ENCODE data around the gene AMT. TPM values are rescaled to one million over a fixed set of nuclear protein-coding genes. Genes with fewer than 3 reads are reported as not detected.

AMT gene
- total and polyA plus RNA-seq, 2 of the 13 experiments (the other 11 are each of a cell fraction or from before 2014, with no cell fraction given): 35.3 to 59.0 TPM

DNA sequence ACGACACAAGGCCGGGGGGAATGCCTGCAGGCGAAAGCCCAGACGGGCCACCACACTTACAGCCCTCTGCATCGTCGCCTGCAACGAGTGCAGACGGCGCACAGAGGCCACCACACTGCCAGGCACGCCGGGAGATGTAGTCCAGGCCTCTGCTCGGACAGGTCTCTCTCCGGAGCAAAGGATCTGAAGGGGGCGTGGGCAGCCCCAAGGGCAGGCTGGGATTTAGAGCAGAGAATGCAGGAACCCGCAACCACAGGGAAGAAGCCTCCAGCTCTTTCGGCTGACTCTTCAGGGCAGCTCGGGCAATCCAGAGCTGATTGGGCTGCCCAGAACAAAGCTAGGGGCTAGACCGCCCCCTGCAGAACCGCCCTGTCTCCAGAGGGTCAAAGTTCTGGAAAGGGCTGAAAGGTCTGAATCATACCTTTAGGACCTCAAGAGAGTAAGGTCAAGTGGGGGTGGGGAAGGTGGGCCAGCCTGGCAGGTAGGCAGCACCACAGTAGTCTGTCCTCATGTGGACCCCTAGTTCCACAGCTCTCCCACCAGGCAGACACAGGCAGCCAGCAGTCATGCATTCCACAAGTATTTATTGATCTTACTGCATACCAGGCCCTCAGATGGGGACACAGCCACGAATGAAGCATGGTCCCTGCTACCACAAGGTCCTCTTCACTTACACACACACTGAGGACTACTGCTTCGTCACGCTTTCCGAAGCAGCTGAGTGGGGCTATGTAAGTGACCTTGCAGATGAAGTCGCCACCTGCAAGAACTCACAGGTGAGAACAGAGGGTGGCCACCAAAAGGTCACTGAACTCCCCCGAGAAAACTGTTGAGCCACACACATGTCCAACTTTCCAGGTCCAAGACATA is at the start of gene AMT (continued):
- TF ChIP-seq ZNF850 (CRISPR knock-in tag; conservative IDR thresholded peaks at IDR 0.05): no peak
- TF ChIP-seq, protein P1, sequence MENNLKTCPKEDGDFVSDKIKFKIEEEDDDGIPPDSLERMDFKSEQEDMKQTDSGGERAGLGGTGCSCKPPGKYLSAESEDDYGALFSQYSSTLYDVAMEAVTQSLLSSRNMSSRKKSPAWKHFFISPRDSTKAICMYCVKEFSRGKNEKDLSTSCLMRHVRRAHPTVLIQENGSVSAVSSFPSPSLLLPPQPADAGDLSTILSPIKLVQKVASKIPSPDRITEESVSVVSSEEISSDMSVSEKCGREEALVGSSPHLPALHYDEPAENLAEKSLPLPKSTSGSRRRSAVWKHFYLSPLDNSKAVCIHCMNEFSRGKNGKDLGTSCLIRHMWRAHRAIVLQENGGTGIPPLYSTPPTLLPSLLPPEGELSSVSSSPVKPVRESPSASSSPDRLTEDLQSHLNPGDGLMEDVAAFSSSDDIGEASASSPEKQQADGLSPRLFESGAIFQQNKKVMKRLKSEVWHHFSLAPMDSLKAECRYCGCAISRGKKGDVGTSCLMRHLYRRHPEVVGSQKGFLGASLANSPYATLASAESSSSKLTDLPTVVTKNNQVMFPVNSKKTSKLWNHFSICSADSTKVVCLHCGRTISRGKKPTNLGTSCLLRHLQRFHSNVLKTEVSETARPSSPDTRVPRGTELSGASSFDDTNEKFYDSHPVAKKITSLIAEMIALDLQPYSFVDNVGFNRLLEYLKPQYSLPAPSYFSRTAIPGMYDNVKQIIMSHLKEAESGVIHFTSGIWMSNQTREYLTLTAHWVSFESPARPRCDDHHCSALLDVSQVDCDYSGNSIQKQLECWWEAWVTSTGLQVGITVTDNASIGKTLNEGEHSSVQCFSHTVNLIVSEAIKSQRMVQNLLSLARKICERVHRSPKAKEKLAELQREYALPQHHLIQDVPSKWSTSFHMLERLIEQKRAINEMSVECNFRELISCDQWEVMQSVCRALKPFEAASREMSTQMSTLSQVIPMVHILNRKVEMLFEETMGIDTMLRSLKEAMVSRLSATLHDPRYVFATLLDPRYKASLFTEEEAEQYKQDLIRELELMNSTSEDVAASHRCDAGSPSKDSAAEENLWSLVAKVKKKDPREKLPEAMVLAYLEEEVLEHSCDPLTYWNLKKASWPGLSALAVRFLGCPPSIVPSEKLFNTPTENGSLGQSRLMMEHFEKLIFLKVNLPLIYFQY (CRISPR knock-in tag; IDR thresholded peaks at IDR 0.05; ENCODE audit: borderline replicate concordance): peak; percentile 76
- TF ChIP-seq ZNF563 (CRISPR knock-in tag; IDR thresholded peaks at IDR 0.05): no peak
- TF ChIP-seq ZNF841 (CRISPR knock-in tag; IDR thresholded peaks at IDR 0.05; ENCODE audit: borderline replicate concordance): no peak
- peak; percentile 86 for TF ChIP-seq GATAD1 (CRISPR knock-in tag; IDR thresholded peaks at IDR 0.05)
- TF ChIP-seq ZNF253 (CRISPR knock-in tag; IDR thresholded peaks at IDR 0.05; ENCODE audit: borderline replicate concordance): no peak
- TF ChIP-seq ZSCAN30 (CRISPR knock-in tag; IDR thresholded peaks at IDR 0.05): no peak
- TF ChIP-seq KMT2A (CRISPR knock-in tag; IDR thresholded peaks at IDR 0.05): peak; percentile 13; the same call in 1 of the 2 replicates
- TF ChIP-seq SSRP1 (CRISPR knock-in tag; IDR thresholded peaks at IDR 0.05): peak; percentile 62; the same call in 1 of the 2 replicates
- TF ChIP-seq ZNF180 (CRISPR knock-in tag; IDR thresholded peaks at IDR 0.05; ENCODE audit: borderline replicate concordance, low read depth): no peak
- no peak for TF ChIP-seq ATRX (CRISPR knock-in tag; IDR thresholded peaks at IDR 0.05; ENCODE audit: borderline replicate concordance)
- peak; percentile 51; the same call in 1 of the 2 replicates for TF ChIP-seq RBAK (CRISPR knock-in tag; IDR thresholded peaks at IDR 0.05)
- no peak for TF ChIP-seq U2AF1 (optimal IDR thresholded peaks at IDR 0.05; ENCODE audit: low read depth, low read length)
- TF ChIP-seq CBX5 (CRISPR knock-in tag; IDR thresholded peaks at IDR 0.05; ENCODE audit: borderline replicate concordance): no peak; the same call in 1 of the 2 replicates
- no peak for TF ChIP-seq ZFYVE20 (CRISPR knock-in tag; IDR thresholded peaks at IDR 0.05; ENCODE audit: borderline replicate concordance, low read depth)
- peak; percentile 84; the same call in 1 of the 2 replicates for TF ChIP-seq ZNF766 (CRISPR knock-in tag; IDR thresholded peaks at IDR 0.05; ENCODE audit: borderline replicate concordance)
- TF ChIP-seq TMF1 (CRISPR knock-in tag; IDR thresholded peaks at IDR 0.05; ENCODE audit: low read depth): 0 out of 2 replicates have a peak, but pooled peaks have one; percentile 25
- no peak for TF ChIP-seq ZNF33B (CRISPR knock-in tag; IDR thresholded peaks at IDR 0.05)
- TF ChIP-seq FOXC1 (CRISPR knock-in tag; IDR thresholded peaks at IDR 0.05; ENCODE audit: borderline replicate concordance): 0 out of 2 replicates have a peak, but pooled peaks have one; percentile 55
- TF ChIP-seq KLF13 (CRISPR knock-in tag; IDR thresholded peaks at IDR 0.05): no peak
- TF ChIP-seq, protein P2, sequence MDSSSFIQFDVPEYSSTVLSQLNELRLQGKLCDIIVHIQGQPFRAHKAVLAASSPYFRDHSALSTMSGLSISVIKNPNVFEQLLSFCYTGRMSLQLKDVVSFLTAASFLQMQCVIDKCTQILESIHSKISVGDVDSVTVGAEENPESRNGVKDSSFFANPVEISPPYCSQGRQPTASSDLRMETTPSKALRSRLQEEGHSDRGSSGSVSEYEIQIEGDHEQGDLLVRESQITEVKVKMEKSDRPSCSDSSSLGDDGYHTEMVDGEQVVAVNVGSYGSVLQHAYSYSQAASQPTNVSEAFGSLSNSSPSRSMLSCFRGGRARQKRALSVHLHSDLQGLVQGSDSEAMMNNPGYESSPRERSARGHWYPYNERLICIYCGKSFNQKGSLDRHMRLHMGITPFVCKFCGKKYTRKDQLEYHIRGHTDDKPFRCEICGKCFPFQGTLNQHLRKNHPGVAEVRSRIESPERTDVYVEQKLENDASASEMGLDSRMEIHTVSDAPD (CRISPR knock-in tag; IDR thresholded peaks at IDR 0.05): peak; percentile 65; the same call in 1 of the 2 replicates
- TF ChIP-seq ZNF136 (CRISPR knock-in tag; IDR thresholded peaks at IDR 0.05; ENCODE audit: low read depth): no peak
- no peak for TF ChIP-seq ZNF883 (CRISPR knock-in tag; IDR thresholded peaks at IDR 0.05; ENCODE audit: not compliant biosample characterization)

Data from HepG2 (cell line).